Stomach (tissue), 9 donors: ENCODE data around the gene SH2D3A. TPM values are rescaled to one million over a fixed set of nuclear protein-coding genes. Genes with fewer than 3 reads are reported as not detected.
"Not testable (repeated sequence)": the region's sequence is repeated elsewhere in the genome, so short reads cannot be mapped to it uniquely, and the experiment has no call there.

Source experiments
- DNase-seq, 2 donors: peaks; one replicate each; pipeline versions ENCODE4 v3.0.0 to v3.0.0-alpha.2; 2013 to 2019
- H3K27ac ChIP-seq, 5 donors: fragments of 200-600 bp in 4 of 5; sonication (generic) in 4 of 5; one replicate each; pipeline ENCODE4 v1.5.1; 2013 to 2019; ENCODE audit warnings: mild to moderate bottlenecking in 1 of 5, moderate library complexity in 1 of 5
- H3K27me3 ChIP-seq, 3 donors: fragments of 200-600 bp; sonication (generic); one replicate each; pipeline ENCODE4 v1.5.1; 2017 to 2019; ENCODE audit warnings: mixed run types in 1 of 3
- H3K36me3 ChIP-seq, 4 donors: fragments of 200-600 bp; sonication (generic); 1 replicate in 3 of 4; 2 replicates in 1 of 4; pipeline ENCODE4 v1.5.1; 2016 to 2019
- H3K4me1 ChIP-seq, 4 donors: fragments of 200-600 bp; sonication (generic); one replicate each; pipeline ENCODE4 v1.5.1; 2016 to 2019
- H3K4me3 ChIP-seq, 4 donors: fragments of 200-600 bp; sonication (generic) in 3 of 4; one replicate each; pipeline ENCODE4 v1.5.1; 2016 to 2019; ENCODE audit warnings: mild to moderate bottlenecking in 1 of 4
- H3K9me3 ChIP-seq, 4 donors: fragments of 200-600 bp; sonication (generic); one replicate each; pipeline ENCODE4 v1.5.1; 2016 to 2019
- EP300 ChIP-seq: sonication (generic); formaldehyde crosslinking; IDR thresholded peaks from one replicate; pipeline ENCODE4 v1.6.1; 2017; ENCODE audit warnings: antibody characterized with exemption
- POLR2A ChIP-seq, 4 donors: fragments of 450-650 bp; IDR thresholded peaks; one replicate each; pipeline ENCODE4 v1.6.1; 2016; ENCODE audit warnings: antibody characterized with exemption in 4 of 4, control low read depth in 2 of 4, mild to moderate bottlenecking in 1 of 4, moderate library complexity in 1 of 4
- POLR2AphosphoS5 ChIP-seq, 3 donors: sonication (generic); formaldehyde crosslinking; IDR thresholded peaks; one replicate each; pipeline ENCODE4 v1.6.1; 2016; ENCODE audit warnings: antibody characterized with exemption in 3 of 3
- WGBS, 5 donors: extraction: QIAGEN DNeasy Blood & Tissue Kit in 3 of 5; methylation state at CpG; one replicate each; pipeline versions ENCODE4 v1.1.5 to v1.1.7; 2013 to 2018; 5-methylcytosine and 5-hydroxymethylcytosine counted together
- intact Hi-C: fragments of 100-400 bp; cut with DNase I; formaldehyde crosslinking; loops from one replicate; pipeline ENCODE4 v1.15.1; 2023; ENCODE audit warnings: low total_unique reads
- polyA plus RNA-seq, 3 donors: library from polyadenylated mRNA; stranded (reverse); fragments of 200-250 nt; gene quantifications; one replicate each; pipeline ENCODE4 v1.2.3, GENCODE V29; 2013
- total RNA-seq, 5 donors: library from RNA; depleted of rRNA; stranded (reverse); fragments of >200 nt; gene quantifications; one replicate each; pipeline versions ENCODE4 v1.1.0 to v1.2.3, GENCODE V29; 2014 to 2016
- TF ChIP-seq, protein P1 (sequence below), 7 experiments: fragments of 450-650 bp in 4 of 7; fragments of 200-600 bp in 3 of 7; sonication (generic) in 3 of 7; IDR thresholded peaks; one replicate each; pipeline ENCODE4 v1.5.1; 2016 to 2019; ENCODE audit warnings: antibody characterized with exemption in 7 of 7, control low read depth in 2 of 7, mild to moderate bottlenecking in 1 of 7
- donor health status: healthy with polysubstance abuse.
- donor health status: Bipolar disorder and iron deficiency.
- donor health status: healthy.

The SH2D3A gene
- total and polyA plus RNA-seq, 8 donors = 8.8 to 71.3 (median 27.3) TPM

DNA sequence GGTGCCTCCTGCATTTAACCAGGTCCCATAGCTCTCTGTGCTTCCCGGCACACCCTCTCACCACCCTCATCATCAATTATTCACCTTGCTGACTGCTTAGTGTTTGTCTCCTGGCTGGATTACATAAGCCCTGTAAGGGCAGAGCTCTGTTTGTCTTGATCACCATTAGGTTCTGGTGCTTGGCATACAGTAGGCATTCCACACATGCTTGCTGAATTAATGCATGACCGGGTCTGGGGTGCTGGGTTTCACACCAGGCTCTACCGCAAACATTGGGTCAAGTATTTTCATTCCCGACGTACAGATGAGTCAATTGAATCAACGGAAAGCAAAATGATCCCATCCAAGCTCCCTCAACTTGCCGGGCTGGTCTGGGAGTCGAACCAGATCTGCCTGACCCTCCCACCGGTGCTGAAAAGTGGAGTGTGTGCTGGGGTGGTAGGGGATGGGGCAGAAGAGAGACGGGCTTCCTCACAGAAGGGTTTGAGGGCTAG lies 33.8 kb upstream of the SH2D3A start:
- intact Hi-C loops = no loop called here
- H3K27me3 ChIP-seq = peaks cover 0 to 48% (median 0%) of the 10 kb centered on the region in 3 donors
- peak overlapping the region; percentile 21 to 37 (median 36) for H3K4me3 ChIP-seq

DNA sequence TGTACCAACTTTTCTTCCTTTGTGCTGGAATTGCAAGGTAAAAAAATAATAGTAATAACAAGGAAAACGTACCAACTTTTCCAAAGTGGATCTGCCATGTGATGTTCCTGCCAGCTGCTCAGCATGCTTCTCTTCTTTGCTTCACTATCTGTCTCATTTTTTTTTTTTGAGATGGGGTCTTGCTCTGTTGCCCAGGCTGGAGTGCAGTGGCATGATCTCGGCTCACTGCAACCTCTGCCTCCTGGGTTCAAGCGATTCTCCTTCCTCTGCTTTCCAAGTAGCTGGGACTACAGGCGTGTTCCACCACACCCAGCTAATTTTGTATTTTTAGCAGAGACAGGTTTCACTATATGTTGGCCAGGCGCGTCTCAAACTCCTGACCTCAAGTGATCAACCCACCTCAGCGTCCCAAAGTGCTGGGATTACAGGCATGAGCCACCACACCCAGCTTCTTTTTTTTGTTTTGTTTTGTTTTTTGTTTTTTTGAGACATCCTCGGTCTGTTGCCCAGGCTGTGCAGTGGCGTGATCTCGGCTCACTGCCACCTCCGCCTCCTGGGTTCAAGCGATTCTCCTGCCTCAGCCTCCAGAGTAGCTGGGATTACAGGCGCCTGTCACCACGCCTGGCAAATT lies 33.0 kb upstream of the SH2D3A start:
- intact Hi-C loops, H3K9me3 ChIP-seq, H3K4me3 ChIP-seq, H3K36me3 ChIP-seq, DNase-seq: not testable (repeated sequence)
- H3K27ac ChIP-seq = peak overlapping the region in 2 of 5 donors; percentile 75 to 81
- WGBS, 5 donors = 70 to 81% (median 77%) methylated on average over 14 of the region's 14 CpGs
- peaks cover 5 to 29% (median 9%) of the 10 kb centered on the region in 4 donors for H3K4me1 ChIP-seq
- peaks cover 0 to 48% (median 0%) of the 10 kb centered on the region in 3 donors for H3K27me3 ChIP-seq

More for the DNA sequence above, 33.8 kb upstream of the SH2D3A start:
- Histone ChIP-seq H3K36me3 (no peaks in the 10 kb centered on the region), H3K4me1 (peaks cover 5 to 29% (median 9%) of the 10 kb centered on the region in 4 donors), H3K27ac (peak overlapping the region in 4 of 5 donors; percentile 32 to 81 (median 64)), H3K9me3 (no peaks in the 10 kb centered on the region)
- 27 to 43% (median 33%) methylated on average over 10 of the region's 10 CpGs for WGBS, 5 donors
- no peak for DNase-seq
- TF ChIP-seq POLR2A (IDR thresholded peaks at IDR 0.05) (no peak), EP300 (no peak)
- TF ChIP-seq, protein P1, sequence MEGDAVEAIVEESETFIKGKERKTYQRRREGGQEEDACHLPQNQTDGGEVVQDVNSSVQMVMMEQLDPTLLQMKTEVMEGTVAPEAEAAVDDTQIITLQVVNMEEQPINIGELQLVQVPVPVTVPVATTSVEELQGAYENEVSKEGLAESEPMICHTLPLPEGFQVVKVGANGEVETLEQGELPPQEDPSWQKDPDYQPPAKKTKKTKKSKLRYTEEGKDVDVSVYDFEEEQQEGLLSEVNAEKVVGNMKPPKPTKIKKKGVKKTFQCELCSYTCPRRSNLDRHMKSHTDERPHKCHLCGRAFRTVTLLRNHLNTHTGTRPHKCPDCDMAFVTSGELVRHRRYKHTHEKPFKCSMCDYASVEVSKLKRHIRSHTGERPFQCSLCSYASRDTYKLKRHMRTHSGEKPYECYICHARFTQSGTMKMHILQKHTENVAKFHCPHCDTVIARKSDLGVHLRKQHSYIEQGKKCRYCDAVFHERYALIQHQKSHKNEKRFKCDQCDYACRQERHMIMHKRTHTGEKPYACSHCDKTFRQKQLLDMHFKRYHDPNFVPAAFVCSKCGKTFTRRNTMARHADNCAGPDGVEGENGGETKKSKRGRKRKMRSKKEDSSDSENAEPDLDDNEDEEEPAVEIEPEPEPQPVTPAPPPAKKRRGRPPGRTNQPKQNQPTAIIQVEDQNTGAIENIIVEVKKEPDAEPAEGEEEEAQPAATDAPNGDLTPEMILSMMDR (IDR thresholded peaks at IDR 0.05) = no peak

DNA sequence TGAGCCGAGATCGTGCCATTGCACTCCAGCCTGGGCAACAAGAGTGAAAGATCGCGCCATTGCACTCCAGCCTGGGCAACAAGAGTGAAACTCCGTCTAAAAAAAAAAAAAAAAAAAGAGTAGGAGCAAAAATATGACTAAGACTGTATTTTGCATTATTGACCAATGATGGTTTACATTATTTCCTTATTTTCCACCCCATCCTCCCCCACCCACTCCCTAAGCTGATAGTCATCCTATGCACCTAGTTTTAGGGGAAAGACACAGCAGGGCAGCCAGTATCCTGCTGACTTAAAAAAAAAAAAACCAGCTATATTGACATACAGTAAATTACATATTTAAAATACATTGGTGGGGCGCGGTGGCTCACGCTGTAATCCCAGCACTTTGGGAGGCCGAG lies 30.4 kb upstream of the SH2D3A start:
- intact Hi-C loops = no loop called here
- 76 to 88% (median 86%) methylated on average over 9 of the region's 9 CpGs for WGBS, 5 donors

DNA sequence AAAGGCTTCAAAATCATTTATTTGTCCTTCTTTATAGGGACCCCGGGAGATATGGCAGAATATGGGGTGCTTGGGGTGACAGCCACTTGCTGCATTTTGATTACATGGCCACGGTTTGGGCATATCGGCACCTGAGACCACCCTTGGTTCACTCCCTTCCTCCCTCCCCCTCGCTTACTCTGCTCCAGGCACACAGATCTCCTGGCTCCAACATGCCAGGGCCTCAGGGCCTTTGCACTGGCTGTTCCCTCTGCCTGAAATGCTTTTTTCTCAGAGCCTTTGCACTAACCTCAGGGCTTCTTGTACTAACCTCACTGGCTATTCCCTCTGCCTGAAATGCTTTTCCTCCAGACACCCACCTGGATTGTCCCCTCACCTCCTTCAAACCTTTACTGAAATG lies 29.0 kb upstream of the SH2D3A start:
- Histone ChIP-seq H3K9me3 (peaks cover 5 to 16% (median 13%) of the 10 kb centered on the region in 4 donors), H3K4me1 (peaks cover under 1 to 15% (median 4%) of the 10 kb centered on the region in 4 donors), H3K27ac (no peak overlapping the region), H3K36me3 (no peaks in the 10 kb centered on the region), H3K27me3 (peaks cover 0 to 22% (median 0%) of the 10 kb centered on the region in 3 donors), H3K4me3 (no peak overlapping the region)
- intact Hi-C loops = no loop called here
- TF ChIP-seq, protein P1 (IDR thresholded peaks at IDR 0.05) = no peak
- TF ChIP-seq POLR2A (IDR thresholded peaks at IDR 0.05) (no peak), POLR2AphosphoS5 (IDR thresholded peaks at IDR 0.05) (no peak), EP300 (no peak)
- WGBS, 5 donors = 89 to 92% (median 89%) methylated on average over 4 of the region's 4 CpGs
- no peak for DNase-seq

More for the DNA sequence above, 30.4 kb upstream of the SH2D3A start:
- H3K27me3 ChIP-seq = peaks cover 0 to 33% (median 0%) of the 10 kb centered on the region in 3 donors
- DNase-seq = no peak
- H3K9me3 ChIP-seq = peaks cover 5 to 16% (median 13%) of the 10 kb centered on the region in 4 donors
- peaks cover 5 to 20% (median 9%) of the 10 kb centered on the region in 4 donors for H3K4me1 ChIP-seq
- H3K27ac ChIP-seq = no peak overlapping the region
- no peak for TF ChIP-seq POLR2AphosphoS5 (IDR thresholded peaks at IDR 0.05)
- TF ChIP-seq, protein P1 (IDR thresholded peaks at IDR 0.05) = no peak
- TF ChIP-seq POLR2A (IDR thresholded peaks at IDR 0.05) = no peak
- no peak for TF ChIP-seq EP300
- H3K36me3 ChIP-seq = no peaks in the 10 kb centered on the region
- H3K4me3 ChIP-seq = no peak overlapping the region
